ENCODE measurements around the gene SAPCD2. TPM values are rescaled to one million over a fixed set of nuclear protein-coding genes. Genes with fewer than 3 reads are reported as not detected.
A peak's percentile ranks its signal among the peaks of the same experiment; 100 is the strongest.
"Not testable (repeated sequence)": the region's sequence is repeated elsewhere in the genome, so short reads cannot be mapped to it uniquely, and the experiment has no call there.

The SAPCD2 gene
- total and polyA plus RNA-seq, 9 of the 15 experiments (the other 6 are each of a cell fraction or from before 2014, with no cell fraction given) = 3.4 to 91.8 (median 18.8) TPM

DNA sequence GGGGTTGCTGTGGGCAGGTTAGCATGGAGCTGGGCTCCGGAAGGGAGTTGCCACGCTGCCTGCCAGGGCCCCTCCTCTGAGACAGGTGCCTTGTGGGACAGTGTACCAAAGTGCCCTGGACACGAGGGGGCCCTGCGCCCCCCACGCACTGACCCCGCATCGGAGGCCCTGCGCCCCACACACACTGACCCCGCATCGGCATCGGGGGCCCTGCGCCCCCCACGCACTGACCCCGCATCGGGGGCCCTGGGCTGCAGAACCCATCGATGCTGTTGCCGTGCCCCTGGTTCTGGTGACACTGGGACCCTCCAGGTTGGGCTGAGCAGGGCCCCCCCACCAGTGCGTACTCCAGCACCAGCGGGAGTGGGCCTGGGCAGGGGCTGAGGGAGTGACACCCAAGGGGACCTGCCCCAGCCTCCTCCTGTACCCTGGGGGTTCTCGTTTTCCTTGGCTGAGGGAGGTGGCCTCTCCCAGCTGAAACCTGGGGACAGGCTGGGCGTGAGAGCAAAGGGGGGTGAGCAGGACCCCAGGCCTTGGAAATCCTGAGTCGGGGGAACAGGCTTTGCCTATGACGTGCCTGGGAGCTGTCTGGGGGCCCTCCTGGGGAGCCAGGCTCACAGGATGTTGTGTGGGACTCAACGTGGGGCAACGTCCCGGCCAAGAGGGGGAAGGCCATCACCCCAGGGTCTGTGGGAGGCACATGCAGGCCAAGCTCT is 6.9 kb downstream of the SAPCD2 start:
- in situ Hi-C loops (cut with MboI) = no loop called here
- TF ChIP-seq TAF15 (IDR thresholded peaks at IDR 0.05; ENCODE audit: low read depth, low read length) = 0 out of 2 replicates have a peak, but pooled peaks have one; percentile 4
- peak; percentile 33; the same call in 1 of the 2 replicates for TF ChIP-seq POLR2G (IDR thresholded peaks at IDR 0.05; ENCODE audit: low read depth, low read length)
- TF ChIP-seq MAFF (IDR thresholded peaks at IDR 0.05; ENCODE audit: low read length) = no peak
- no peak; the same call in 2 of the 3 replicates for ATAC-seq
- no peak for FAIRE-seq
- Histone ChIP-seq H3K9me3 (replicated peaks; ENCODE audit: control insufficient read depth, insufficient read depth, low read depth, low read length) (no peaks in the 10 kb centered on the region), H3K9me1 (ENCODE audit: control insufficient read depth, insufficient read depth, low read length) (peaks cover 4% of the 10 kb centered on the region), H2AFZ (ENCODE audit: low read depth, low read length) (no peak overlapping the region), H3K27me3 (ENCODE audit: control insufficient read depth in 2 of 2, insufficient read depth in 2 of 2, low read length in 2 of 2) (no peaks in the 10 kb centered on the region), H3K79me2 (ENCODE audit: control insufficient read depth, insufficient read depth, low read length) (peaks cover 13% of the 10 kb centered on the region), H3K27ac (ENCODE audit: extremely low read depth, low read depth, low read length) (no peak overlapping the region), H3K4me3 (no peak overlapping the region), H4K20me1 (replicated peaks; ENCODE audit: control insufficient read depth, insufficient read depth, low read length) (peaks cover 15% of the 10 kb centered on the region), H3K4me2 (ENCODE audit: insufficient read depth, low read length) (no peak overlapping the region), H3K36me3 (ENCODE audit: control insufficient read depth, insufficient read depth, low read length) (peaks cover 38% of the 10 kb centered on the region; the same call in 2 of the 3 replicates), H3K4me1 (replicated peaks in 1 of 2; ENCODE audit: control insufficient read depth in 2 of 2, insufficient read depth in 2 of 2, low read length in 2 of 2) (peaks cover 7 to 45% of the 10 kb centered on the region in 2 experiments; a peak in 4 of 5 replicates), H3K9ac (ENCODE audit: insufficient read depth in 1 of 2, low read depth in 2 of 2, low read length in 2 of 2) (no peak overlapping the region)
- BruUV-seq (replicated peaks) = no TSS peak
- no peak for DNase-seq (ENCODE audit: extremely low read depth in 1 of 4, low spot score in 3 of 4)
- intact Hi-C loops (cut with micrococcal nuclease) = no loop called here
- ChIA-PET POLR2A (interaction anchor here (1.1 kb wide), 1 partner anchor 8 kb away, joined by 5 read pairs; no protein-coding TSS in a partner anchor), CTCF (ENCODE audit: low intra/inter-chr PET ratio) (interaction anchor here (0.6 kb wide), 1 partner anchor 117 kb away, joined by 3 read pairs; no protein-coding TSS in a partner anchor)
- 85% methylated on average over 21 of the region's 26 CpGs for WGBS (ENCODE audit: insufficient coverage, low coverage, missing lambda C conversion rate)

DNA sequence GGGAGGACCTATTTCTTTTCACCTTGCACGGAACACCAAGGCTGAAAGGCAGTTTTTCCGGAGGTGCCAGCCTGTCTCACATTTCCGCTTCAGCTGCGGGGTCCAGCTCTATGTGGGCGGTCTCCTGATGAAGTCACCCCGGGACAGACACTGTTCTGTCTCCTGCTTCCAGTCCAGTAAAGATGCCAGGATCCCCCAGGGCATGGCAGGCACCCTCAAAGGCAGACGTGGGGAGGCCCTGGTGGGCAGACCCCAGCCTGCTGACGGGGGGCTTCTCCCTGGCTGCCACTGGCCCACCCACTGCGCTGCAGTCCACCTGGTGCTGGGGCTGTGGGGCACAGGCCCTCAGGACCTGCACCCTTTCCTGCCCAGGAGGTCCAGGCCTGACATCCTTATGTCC is 7.6 kb downstream of the SAPCD2 start:
- H3K9me3 ChIP-seq (replicated peaks; ENCODE audit: control insufficient read depth, insufficient read depth, low read depth, low read length); H4K20me1 ChIP-seq (replicated peaks; ENCODE audit: control insufficient read depth, insufficient read depth, low read length); H2AFZ ChIP-seq (ENCODE audit: low read depth, low read length); intact Hi-C loops (cut with micrococcal nuclease); CTCF ChIA-PET (ENCODE audit: low intra/inter-chr PET ratio); H3K27ac ChIP-seq (ENCODE audit: extremely low read depth, low read depth, low read length); FAIRE-seq; BruUV-seq (replicated peaks); H3K9me1 ChIP-seq (ENCODE audit: control insufficient read depth, insufficient read depth, low read length); H3K4me2 ChIP-seq (ENCODE audit: insufficient read depth, low read length); ATAC-seq; H3K79me2 ChIP-seq (ENCODE audit: control insufficient read depth, insufficient read depth, low read length); H3K4me3 ChIP-seq; in situ Hi-C loops (cut with MboI); H3K27me3 ChIP-seq (ENCODE audit: control insufficient read depth in 2 of 2, insufficient read depth in 2 of 2, low read length in 2 of 2); DNase-seq (ENCODE audit: extremely low read depth in 1 of 4, low spot score in 3 of 4); H3K9ac ChIP-seq (ENCODE audit: insufficient read depth in 1 of 2, low read depth in 2 of 2, low read length in 2 of 2): not testable (repeated sequence)
- peaks cover under 1 to 38% of the 10 kb centered on the region in 2 experiments; a peak in 4 of 5 replicates for H3K4me1 ChIP-seq (replicated peaks in 1 of 2; ENCODE audit: control insufficient read depth in 2 of 2, insufficient read depth in 2 of 2, low read length in 2 of 2)
- 69% methylated on average over 5 of the region's 9 CpGs for WGBS (ENCODE audit: insufficient coverage, low coverage, missing lambda C conversion rate)
- POLR2A ChIA-PET = interaction anchor here (0.5 kb wide), 1 partner anchor 186 kb away, joined by 5 read pairs; no protein-coding TSS in a partner anchor
- peaks cover 33% of the 10 kb centered on the region; the same call in 2 of the 3 replicates for H3K36me3 ChIP-seq (ENCODE audit: control insufficient read depth, insufficient read depth, low read length)
- 0 out of 2 replicates have a peak, but pooled peaks have one; percentile 19 for TF ChIP-seq POLR2G (IDR thresholded peaks at IDR 0.05; ENCODE audit: low read depth, low read length)
- TF ChIP-seq, protein P1, sequence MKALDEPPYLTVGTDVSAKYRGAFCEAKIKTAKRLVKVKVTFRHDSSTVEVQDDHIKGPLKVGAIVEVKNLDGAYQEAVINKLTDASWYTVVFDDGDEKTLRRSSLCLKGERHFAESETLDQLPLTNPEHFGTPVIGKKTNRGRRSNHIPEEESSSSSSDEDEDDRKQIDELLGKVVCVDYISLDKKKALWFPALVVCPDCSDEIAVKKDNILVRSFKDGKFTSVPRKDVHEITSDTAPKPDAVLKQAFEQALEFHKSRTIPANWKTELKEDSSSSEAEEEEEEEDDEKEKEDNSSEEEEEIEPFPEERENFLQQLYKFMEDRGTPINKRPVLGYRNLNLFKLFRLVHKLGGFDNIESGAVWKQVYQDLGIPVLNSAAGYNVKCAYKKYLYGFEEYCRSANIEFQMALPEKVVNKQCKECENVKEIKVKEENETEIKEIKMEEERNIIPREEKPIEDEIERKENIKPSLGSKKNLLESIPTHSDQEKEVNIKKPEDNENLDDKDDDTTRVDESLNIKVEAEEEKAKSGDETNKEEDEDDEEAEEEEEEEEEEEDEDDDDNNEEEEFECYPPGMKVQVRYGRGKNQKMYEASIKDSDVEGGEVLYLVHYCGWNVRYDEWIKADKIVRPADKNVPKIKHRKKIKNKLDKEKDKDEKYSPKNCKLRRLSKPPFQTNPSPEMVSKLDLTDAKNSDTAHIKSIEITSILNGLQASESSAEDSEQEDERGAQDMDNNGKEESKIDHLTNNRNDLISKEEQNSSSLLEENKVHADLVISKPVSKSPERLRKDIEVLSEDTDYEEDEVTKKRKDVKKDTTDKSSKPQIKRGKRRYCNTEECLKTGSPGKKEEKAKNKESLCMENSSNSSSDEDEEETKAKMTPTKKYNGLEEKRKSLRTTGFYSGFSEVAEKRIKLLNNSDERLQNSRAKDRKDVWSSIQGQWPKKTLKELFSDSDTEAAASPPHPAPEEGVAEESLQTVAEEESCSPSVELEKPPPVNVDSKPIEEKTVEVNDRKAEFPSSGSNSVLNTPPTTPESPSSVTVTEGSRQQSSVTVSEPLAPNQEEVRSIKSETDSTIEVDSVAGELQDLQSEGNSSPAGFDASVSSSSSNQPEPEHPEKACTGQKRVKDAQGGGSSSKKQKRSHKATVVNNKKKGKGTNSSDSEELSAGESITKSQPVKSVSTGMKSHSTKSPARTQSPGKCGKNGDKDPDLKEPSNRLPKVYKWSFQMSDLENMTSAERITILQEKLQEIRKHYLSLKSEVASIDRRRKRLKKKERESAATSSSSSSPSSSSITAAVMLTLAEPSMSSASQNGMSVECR (CRISPR knock-in tag; IDR thresholded peaks at IDR 0.05) = peak; percentile 3; the same call in 1 of the 2 replicates

All from K562 (cell line).